Fibroblast of the aortic adventitia (primary cell): ENCODE data around the gene SAE1. TPM values are rescaled to one million over a fixed set of nuclear protein-coding genes. Genes with fewer than 3 reads are reported as not detected.
A peak's percentile ranks its signal among the peaks of the same experiment; 100 is the strongest.

Experiments
- DNase-seq: peaks from one replicate; pipeline ENCODE4 v3.0.0-alpha.2; 2010; ENCODE audit warnings: low read depth
- H3K4me3 ChIP-seq: 2 replicates; pipeline ENCODE4 v1.5.1; 2011; ENCODE audit warnings: low read depth, mild to moderate bottlenecking, control low read depth, low read length, moderate library complexity
- CTCF ChIP-seq: IDR thresholded peaks from 2 replicates; pipeline ENCODE4 v1.5.1; 2011; ENCODE audit warnings: mild to moderate bottlenecking, low read length, control low read depth, inconsistent platforms; ENCODE audit not compliant: insufficient read depth
- total RNA-seq: library from RNA; depleted of rRNA; stranded (reverse); fragments of >200 nt; gene quantifications from 2 replicates; pipeline ENCODE4 v1.2.3, GENCODE V29; 2012; ENCODE audit warnings: low replicate concordance

SAE1 gene
- total RNA-seq, 1 donor = 140 TPM

- no peak overlapping the region for H3K4me3 ChIP-seq
- DNase-seq = no peak
- no peak for TF ChIP-seq CTCF
These were observed 21.6 kb downstream of the SAE1 start for GRCh38 chr19:47152205-47152604.

GRCh38 chr19:47152632-47153031 is 22.0 kb downstream of the SAE1 start:
- TF ChIP-seq CTCF = no peak
- DNase-seq = peak; percentile 26
- H3K4me3 ChIP-seq = no peak overlapping the region

- TF ChIP-seq CTCF = no peak
- no peak for DNase-seq
These were observed 22.6 kb downstream of the SAE1 start for GRCh38 chr19:47153266-47153665.

GRCh38 chr19:47155148-47155547 is 24.5 kb downstream of the SAE1 start:
- DNase-seq = peak; percentile 82
- H3K4me3 ChIP-seq = no peak overlapping the region
- TF ChIP-seq CTCF = no peak

More at GRCh38 chr19:47153266-47153665, 22.6 kb downstream of the SAE1 start:
- H3K4me3 ChIP-seq = no peak overlapping the region

- TF ChIP-seq CTCF = no peak
- H3K4me3 ChIP-seq = no peak overlapping the region
- no peak for DNase-seq
These were observed 26.3 kb downstream of the SAE1 start for GRCh38 chr19:47156861-47157430.

- TF ChIP-seq CTCF = peak; percentile 37
- no peak overlapping the region for H3K4me3 ChIP-seq
- DNase-seq = peak; percentile 90
These were observed 27.0 kb downstream of the SAE1 start for GRCh38 chr19:47157431-47158321.
